T-helper 1 cell treated with Interleukin-12 subunit alpha and Interleukin-12 subunit beta and Interleukin-4 antibody, amounts not matched to agents 30 μg/mL and 1 μg/mL, for 36 hours (primary cell): ENCODE results near the gene TBRG4.

Experiments used
- H3K27ac Mint-ChIP-seq: one replicate; pipeline ENCODE4 v1.8.0; 2021; ENCODE audit warnings: mild to moderate bottlenecking, mixed read lengths
- H3K27me3 Mint-ChIP-seq: one replicate; pipeline ENCODE4 v1.8.0; 2021; ENCODE audit warnings: low read depth, mixed read lengths
- H3K36me3 Mint-ChIP-seq: one replicate; pipeline ENCODE4 v1.8.0; 2021; ENCODE audit warnings: low read depth, mixed read lengths
- H3K4me1 Mint-ChIP-seq: one replicate; pipeline ENCODE4 v1.8.0; 2021; ENCODE audit warnings: low read depth, mixed read lengths
- H3K4me3 Mint-ChIP-seq: one replicate; pipeline ENCODE4 v1.8.0; 2021; ENCODE audit warnings: mild to moderate bottlenecking, moderate library complexity, mixed read lengths
- H3K9me3 Mint-ChIP-seq: one replicate; pipeline ENCODE4 v1.8.0; 2021; ENCODE audit warnings: mixed read lengths

Gene TBRG4

GRCh38 chr7:45098983-45099839 is 12.3 kb downstream of the TBRG4 start:
- H3K27me3 Mint-ChIP-seq: no peaks in the 10 kb centered on the region
- no peak overlapping the region for H3K27ac Mint-ChIP-seq
- no peaks in the 10 kb centered on the region for H3K9me3 Mint-ChIP-seq
- no peaks in the 10 kb centered on the region for H3K4me1 Mint-ChIP-seq
- peaks cover 18% of the 10 kb centered on the region for H3K36me3 Mint-ChIP-seq
- H3K4me3 Mint-ChIP-seq: no peak overlapping the region

DNA sequence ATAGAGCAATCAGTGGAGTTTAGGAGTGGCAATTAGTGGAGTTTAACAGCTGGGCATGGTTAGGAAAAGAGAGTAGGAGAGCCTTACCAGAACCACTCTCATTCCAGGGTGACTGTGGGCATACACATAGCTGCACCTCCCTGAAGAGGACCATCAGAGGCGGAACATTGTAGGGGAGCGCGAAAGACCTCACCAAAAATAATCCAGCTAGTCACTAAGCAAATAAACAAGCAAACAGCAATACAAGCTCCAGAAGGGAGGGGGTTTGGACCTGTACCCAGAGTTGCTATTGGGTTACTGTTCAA is 18.6 kb downstream of the TBRG4 start:
- no peak overlapping the region for H3K27ac Mint-ChIP-seq
- peaks cover 34% of the 10 kb centered on the region for H3K27me3 Mint-ChIP-seq
- H3K4me3 Mint-ChIP-seq: no peak overlapping the region
- H3K36me3 Mint-ChIP-seq: peaks cover 4% of the 10 kb centered on the region
- H3K4me1 Mint-ChIP-seq: peaks cover 6% of the 10 kb centered on the region
- H3K9me3 Mint-ChIP-seq: peaks cover 5% of the 10 kb centered on the region

DNA sequence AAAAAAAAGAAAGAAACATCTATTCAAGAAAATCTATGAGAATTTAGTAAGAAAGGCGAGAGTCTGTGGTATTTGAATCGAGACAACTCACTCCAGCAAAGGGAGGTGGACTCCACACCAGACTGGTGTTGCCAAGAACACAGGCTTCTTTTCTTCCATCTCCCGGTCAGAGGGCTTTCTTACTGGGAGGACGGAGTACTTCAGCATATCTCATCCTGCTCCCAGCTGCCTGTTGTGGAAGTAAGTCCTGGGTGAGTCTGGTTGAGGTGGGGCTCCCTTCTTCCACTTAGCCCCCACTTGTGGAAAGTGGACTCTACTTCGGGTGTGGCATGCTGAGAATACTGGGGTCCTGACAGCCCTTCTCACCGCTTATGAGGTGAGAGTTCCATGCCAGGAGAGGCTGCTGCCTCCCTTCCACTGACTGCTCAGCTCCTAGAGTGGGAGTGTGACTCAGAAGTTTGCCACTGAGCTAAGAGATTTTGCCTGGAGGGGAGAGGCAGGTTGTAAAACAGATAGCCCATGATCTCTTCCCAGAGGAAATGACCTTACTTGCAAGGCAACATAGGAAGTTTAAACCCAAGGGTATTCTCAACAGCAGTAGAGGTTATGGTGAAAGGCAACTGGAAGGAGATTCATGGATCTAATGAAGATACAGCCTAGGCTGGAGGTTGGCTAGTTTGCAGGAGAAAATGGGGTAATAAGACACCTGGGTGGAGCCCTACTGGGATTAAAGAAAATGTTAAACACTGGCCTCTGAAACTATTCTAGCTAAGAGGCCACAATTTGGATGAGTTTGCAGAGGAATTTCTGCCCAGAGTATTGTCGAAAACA is 19.2 kb downstream of the TBRG4 start:
- Mint-ChIP-seq H3K27ac (no peak overlapping the region), H3K4me3 (no peak overlapping the region), H3K9me3 (peaks cover 5% of the 10 kb centered on the region), H3K36me3 (peaks cover 4% of the 10 kb centered on the region), H3K27me3 (peaks cover 34% of the 10 kb centered on the region), H3K4me1 (peaks cover 6% of the 10 kb centered on the region)

GRCh38 chr7:45089341-45089891 is 22.1 kb downstream of the TBRG4 start:
- Mint-ChIP-seq H3K27ac (no peak overlapping the region), H3K4me1 (peaks cover 6% of the 10 kb centered on the region), H3K9me3 (peaks cover 5% of the 10 kb centered on the region), H3K4me3 (peak overlapping the region; percentile 59), H3K36me3 (peaks cover 4% of the 10 kb centered on the region), H3K27me3 (peaks cover 34% of the 10 kb centered on the region)

DNA sequence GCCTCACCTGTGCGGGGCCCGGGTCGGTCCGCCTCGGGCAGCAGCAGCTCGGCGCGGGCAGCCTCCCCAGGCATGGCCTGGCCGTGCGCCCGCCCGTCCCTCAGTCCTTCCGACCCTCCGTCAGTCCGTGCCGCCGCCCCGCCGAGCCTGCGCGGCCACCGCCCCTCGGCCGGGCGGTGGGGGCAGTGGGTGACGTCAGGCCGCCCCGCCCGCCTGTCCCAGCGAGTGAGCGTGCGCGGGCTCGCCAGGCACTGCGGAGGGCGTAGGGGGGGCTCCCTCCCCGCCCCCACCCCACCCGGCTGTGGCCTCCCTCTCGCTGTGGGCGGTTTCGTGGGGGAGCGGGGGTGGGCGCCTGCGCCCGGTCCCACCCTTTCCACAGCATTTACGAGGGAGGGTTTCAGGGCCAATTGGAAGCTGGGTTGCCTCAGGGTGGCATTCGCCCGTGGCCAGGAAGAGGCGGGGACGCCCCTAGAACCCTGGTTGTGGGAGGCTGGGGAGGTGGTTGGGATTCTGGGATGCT is 22.6 kb downstream of the TBRG4 start, which contains the start of gene NACAD:
NACAD (minus strand) TSS at position 149 of the 520 bp plus-strand sequence; CDS start at position 74, 75 bp downstream.
- Mint-ChIP-seq H3K4me1 (peaks cover 6% of the 10 kb centered on the region), H3K27ac (no peak within 1 kb of the TSS), H3K4me3 (peak within 1 kb of the TSS; percentile 59), H3K36me3 (peaks cover 4% of the 10 kb centered on the region), H3K27me3 (peaks cover 34% of the 10 kb centered on the region), H3K9me3 (peaks cover 4% of the 10 kb centered on the region)

DNA sequence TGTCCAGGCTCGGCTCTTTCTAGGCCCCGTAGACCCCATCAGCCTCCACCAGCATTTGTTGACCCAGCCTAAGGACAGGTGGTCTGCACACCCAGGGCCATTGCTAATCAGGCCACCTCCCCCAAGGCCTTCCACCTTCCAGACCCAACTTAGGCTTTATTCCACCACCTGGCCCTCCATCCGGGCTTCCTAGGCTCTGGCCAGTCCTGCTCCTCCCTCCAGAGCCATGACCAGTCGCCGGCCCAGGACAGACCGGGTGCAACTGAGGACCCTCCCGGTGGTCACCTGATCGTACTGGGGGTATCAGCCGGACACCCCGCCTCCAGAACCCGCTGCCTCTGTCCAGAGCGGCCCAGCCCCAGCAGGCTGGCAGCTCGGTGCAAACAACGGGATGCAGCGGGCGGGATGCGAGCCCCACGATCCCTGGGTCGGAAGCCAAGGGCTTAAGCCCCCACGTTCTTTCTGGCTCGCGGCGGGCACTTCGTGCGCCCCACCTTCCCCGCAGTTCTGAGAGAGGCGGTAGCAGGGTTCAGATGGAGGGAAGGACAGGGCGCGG is 23.3 kb downstream of the TBRG4 start:
- Mint-ChIP-seq H3K36me3 (peaks cover 3% of the 10 kb centered on the region), H3K9me3 (no peaks in the 10 kb centered on the region), H3K27me3 (peaks cover 30% of the 10 kb centered on the region), H3K27ac (no peak overlapping the region), H3K4me3 (no peak overlapping the region), H3K4me1 (peaks cover 6% of the 10 kb centered on the region)

DNA sequence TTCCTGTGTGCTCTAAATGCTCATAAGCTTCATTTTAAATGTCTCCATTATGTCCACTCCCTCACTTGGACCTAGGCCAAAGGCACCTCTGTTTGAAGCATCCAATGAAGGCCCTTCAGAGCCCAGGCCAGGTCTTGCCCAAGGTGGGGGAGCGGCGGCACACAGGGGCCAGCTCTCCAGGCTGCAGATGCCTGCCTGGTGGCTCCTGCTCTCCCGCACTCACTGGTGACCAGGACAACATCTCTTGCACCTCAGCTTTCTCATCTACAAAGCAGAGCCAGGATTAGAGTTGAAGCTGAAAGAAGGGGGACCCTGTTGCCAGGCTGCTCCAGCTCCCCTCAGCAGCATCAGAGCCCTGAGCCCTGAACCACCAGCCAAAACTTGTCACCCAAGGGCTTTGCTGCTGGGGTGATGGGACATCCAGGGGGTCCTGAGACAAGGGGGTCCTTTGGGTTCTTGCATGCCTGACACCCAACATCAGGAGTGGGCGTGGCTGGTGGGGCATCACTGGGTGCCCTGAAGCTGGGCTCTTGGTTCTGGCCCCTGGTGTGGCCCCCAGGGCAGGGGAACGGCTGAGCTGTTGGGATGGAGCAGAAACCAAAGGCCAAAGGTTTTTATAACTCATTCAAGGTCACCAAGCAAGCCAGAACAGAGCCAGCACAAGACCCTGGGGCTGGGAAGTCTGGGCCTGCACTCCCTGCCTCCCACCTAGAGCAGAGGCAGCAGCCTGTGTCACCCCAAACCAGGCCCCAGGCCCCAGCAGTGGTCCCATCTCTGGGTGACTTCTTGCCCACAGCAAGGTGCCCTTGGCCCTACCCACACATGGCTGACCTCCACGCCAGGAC is 24.0 kb downstream of the TBRG4 start:
- H3K4me1 Mint-ChIP-seq: peaks cover 6% of the 10 kb centered on the region
- H3K27me3 Mint-ChIP-seq: peaks cover 25% of the 10 kb centered on the region
- H3K4me3 Mint-ChIP-seq: no peak overlapping the region
- no peaks in the 10 kb centered on the region for H3K9me3 Mint-ChIP-seq
- H3K36me3 Mint-ChIP-seq: no peaks in the 10 kb centered on the region
- no peak overlapping the region for H3K27ac Mint-ChIP-seq

DNA sequence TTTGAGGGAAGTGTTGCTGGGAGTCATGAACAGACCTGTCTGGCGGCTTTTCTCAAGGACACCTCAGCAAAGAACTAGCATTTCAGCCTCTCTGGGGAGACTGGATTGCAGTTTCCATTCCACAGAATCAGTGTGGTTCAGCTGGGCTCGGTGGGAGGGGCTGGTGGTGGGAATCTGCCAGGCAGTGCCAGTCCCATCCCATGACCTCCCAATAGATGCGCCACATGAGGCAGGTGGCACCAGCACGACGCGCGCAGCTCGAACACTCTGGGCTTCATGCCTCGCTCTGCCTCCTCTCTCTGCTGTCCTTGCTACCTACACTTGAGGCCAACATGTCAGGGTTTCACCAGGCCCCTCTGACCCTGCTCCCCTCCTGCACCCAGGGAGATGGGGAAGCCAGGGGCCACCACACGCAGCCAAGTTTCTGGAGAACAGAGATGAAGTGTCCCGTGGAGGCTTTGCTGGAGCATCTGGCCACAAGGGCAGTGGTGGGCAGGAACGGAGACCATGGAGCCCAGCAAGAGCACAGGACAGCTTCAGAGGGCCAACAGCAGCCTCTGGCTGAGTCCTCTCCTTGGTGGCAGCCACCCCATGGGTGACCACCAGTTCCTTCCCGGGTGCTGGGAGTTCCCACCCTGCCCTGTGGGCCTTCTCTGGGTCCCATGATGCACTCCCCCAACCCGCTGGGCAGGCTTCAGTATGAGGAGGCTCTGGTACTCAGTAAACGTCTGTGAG is 25.0 kb downstream of the TBRG4 start:
- H3K9me3 Mint-ChIP-seq: no peaks in the 10 kb centered on the region
- no peaks in the 10 kb centered on the region for H3K36me3 Mint-ChIP-seq
- no peak overlapping the region for H3K4me3 Mint-ChIP-seq
- H3K4me1 Mint-ChIP-seq: peaks cover 6% of the 10 kb centered on the region
- H3K27me3 Mint-ChIP-seq: peaks cover 15% of the 10 kb centered on the region
- H3K27ac Mint-ChIP-seq: no peak overlapping the region

DNA sequence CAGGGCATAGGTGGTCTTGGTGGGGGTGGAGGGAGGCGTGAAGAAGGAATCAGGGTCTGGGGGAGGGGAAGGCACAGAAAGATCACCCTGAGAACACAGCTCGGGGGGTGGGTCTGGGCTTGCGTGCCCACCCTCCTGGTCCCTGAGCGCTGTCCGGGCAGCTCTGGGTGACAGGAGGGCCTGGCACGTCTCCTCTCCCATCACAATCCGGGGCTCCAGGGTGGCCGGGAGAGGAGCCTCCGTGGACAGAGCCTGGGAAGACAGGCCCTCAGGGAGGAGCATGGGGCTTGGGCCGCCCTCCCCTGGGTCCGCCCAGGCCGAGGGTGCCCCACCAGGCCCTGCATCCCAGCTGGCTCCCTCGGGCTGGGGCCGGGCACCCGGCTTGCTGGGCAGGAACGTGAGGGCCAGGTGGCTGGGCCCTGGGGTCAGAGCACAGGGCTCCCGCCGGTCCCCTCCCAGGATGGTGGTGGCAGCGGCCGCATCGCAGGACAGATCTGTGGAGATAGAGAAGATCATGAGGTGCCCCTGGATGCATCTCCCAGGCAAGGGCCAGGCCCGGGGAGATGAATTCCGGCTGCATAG is 25.8 kb downstream of the TBRG4 start:
- Mint-ChIP-seq H3K4me1 (peaks cover 6% of the 10 kb centered on the region), H3K36me3 (no peaks in the 10 kb centered on the region), H3K27me3 (peaks cover 13% of the 10 kb centered on the region), H3K9me3 (no peaks in the 10 kb centered on the region), H3K4me3 (no peak overlapping the region), H3K27ac (no peak overlapping the region)

DNA sequence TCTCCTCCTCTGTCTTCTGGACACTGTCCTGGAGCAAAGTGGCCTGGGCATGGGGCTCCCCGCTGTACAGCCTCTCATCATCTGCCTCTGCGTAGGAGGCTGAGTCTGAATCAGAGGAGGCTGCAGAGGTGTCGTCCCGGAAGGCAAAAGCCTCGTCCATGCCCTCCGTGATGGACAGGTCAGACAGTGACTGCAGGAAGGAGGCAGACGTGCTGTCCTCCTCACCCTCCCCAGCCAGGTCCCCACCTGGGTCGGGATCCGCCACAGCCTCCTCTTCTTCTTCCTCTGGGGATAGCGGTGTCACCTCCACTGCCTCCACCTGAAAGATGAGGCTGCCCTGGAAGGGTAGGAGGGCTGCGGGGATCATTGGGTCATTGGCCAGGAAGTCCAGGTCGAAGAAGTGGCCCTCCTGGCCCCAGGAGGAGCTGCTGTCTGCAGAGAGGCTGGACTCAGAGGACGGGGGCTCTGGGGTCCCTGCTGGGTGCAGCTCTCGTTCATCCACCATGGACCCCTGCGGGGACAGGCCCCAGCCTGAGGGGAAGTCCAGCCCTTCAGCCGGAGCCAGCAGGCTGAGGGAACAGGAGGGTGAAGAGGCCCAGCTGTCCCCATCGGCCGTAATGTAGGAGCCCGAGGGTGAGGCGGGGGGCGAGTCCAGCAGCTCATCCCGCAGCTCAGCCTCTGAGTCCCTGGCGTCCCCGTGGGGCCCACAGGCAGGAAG is 26.4 kb downstream of the TBRG4 start:
- H3K27me3 Mint-ChIP-seq: peaks cover 10% of the 10 kb centered on the region
- no peak overlapping the region for H3K4me3 Mint-ChIP-seq
- H3K4me1 Mint-ChIP-seq: peaks cover 7% of the 10 kb centered on the region
- H3K36me3 Mint-ChIP-seq: no peaks in the 10 kb centered on the region
- H3K27ac Mint-ChIP-seq: no peak overlapping the region
- H3K9me3 Mint-ChIP-seq: no peaks in the 10 kb centered on the region

GRCh38 chr7:45084336-45084735 is 27.2 kb downstream of the TBRG4 start:
- no peak overlapping the region for H3K27ac Mint-ChIP-seq
- peaks cover 4% of the 10 kb centered on the region for H3K4me1 Mint-ChIP-seq
- H3K4me3 Mint-ChIP-seq: no peak overlapping the region
- H3K36me3 Mint-ChIP-seq: no peaks in the 10 kb centered on the region
- no peaks in the 10 kb centered on the region for H3K9me3 Mint-ChIP-seq
- H3K27me3 Mint-ChIP-seq: peaks cover 2% of the 10 kb centered on the region

- Mint-ChIP-seq H3K27me3 (no peaks in the 10 kb centered on the region), H3K4me1 (peaks cover 1% of the 10 kb centered on the region), H3K4me3 (no peak overlapping the region), H3K9me3 (no peaks in the 10 kb centered on the region), H3K27ac (no peak overlapping the region), H3K36me3 (peaks cover 2% of the 10 kb centered on the region)
These were observed 28.6 kb downstream of the TBRG4 start for GRCh38 chr7:45082831-45083331.
